Esophagus squamous epithelium (tissue), 5 donors: Measurements from ENCODE around the gene IGLL1. TPM values are rescaled to one million over a fixed set of nuclear protein-coding genes. Genes with fewer than 3 reads are reported as not detected.
"Not testable (repeated sequence)": the region's sequence is repeated elsewhere in the genome, so short reads cannot be mapped to it uniquely, and the experiment has no call there.

Experiments
- DNase-seq: peaks from one replicate; lab custom pipeline; 2025; lab: John Stamatoyannopoulos, UW
- H3K27ac ChIP-seq, 4 donors: fragments of 200-600 bp; sonication (generic); one replicate each; pipeline ENCODE4 v1.5.1; 2016 to 2019; ENCODE audit warnings: mild to moderate bottlenecking in 1 of 4
- H3K27me3 ChIP-seq, 4 donors: fragments of 200-600 bp; sonication (generic); 1 replicate in 3 of 4; 2 replicates in 1 of 4; pipeline versions ENCODE4 v1.5.1 to v1.6.0; 2017 to 2021; ENCODE audit warnings: antibody characterized with exemption in 1 of 4
- H3K36me3 ChIP-seq, 3 donors: fragments of 200-600 bp; sonication (generic); one replicate each; pipeline ENCODE4 v1.5.1; 2016 to 2019
- H3K4me1 ChIP-seq, 3 donors: fragments of 200-600 bp; sonication (generic); one replicate each; pipeline ENCODE4 v1.5.1; 2017 to 2019
- H3K4me3 ChIP-seq, 4 donors: fragments of 200-600 bp; sonication (generic); 1 replicate in 3 of 4; 2 replicates in 1 of 4; pipeline ENCODE4 v1.5.1; 2016 to 2019; ENCODE audit warnings: mild to moderate bottlenecking in 2 of 4, moderate library complexity in 1 of 4
- H3K9me3 ChIP-seq, 3 donors: fragments of 200-600 bp; sonication (generic); one replicate each; pipeline ENCODE4 v1.5.1; 2016 to 2019
- CTCF ChIP-seq, 6 experiments: fragments of 450-650 bp in 4 of 6; fragments of 200-600 bp in 2 of 6; sonication (generic) in 2 of 6; IDR thresholded peaks; one replicate each; pipeline ENCODE4 v1.5.1; 2016 to 2019; ENCODE audit warnings: antibody characterized with exemption in 6 of 6, mild to moderate bottlenecking in 4 of 6, moderate library complexity in 4 of 6
- POLR2A ChIP-seq, 4 donors: fragments of 450-650 bp; IDR thresholded peaks; one replicate each; pipeline ENCODE4 v1.6.1; 2017; ENCODE audit warnings: antibody characterized with exemption in 4 of 4, mild to moderate bottlenecking in 4 of 4, moderate library complexity in 3 of 4
- WGBS, 2 donors: methylation state at CpG; one replicate each; pipeline ENCODE4 v1.1.5; 2018; 5-methylcytosine and 5-hydroxymethylcytosine counted together
- intact Hi-C: fragments of 100-400 bp; cut with DNase I; formaldehyde crosslinking; loops from one replicate; pipeline ENCODE4 v1.15.0; 2022
- total RNA-seq, 4 donors: library from RNA; depleted of rRNA; stranded (reverse); fragments of >200 nt; gene quantifications; one replicate each; pipeline ENCODE4 v1.1.0, GENCODE V29; 2016
- donor health status: DM: yes; HTN: yes; CAD: no.

Gene IGLL1
- not detected for total RNA-seq

- no peak within 1 kb of the TSS for H3K27ac ChIP-seq
- intact Hi-C loops, result no loop called here
- DNase-seq, result no peak
- H3K4me1 ChIP-seq, result no peaks in the 10 kb centered on the region
- H3K36me3 ChIP-seq, result no peaks in the 10 kb centered on the region
- no peaks in the 10 kb centered on the region for H3K9me3 ChIP-seq
- WGBS, 2 donors, result 35 to 58% methylated on average over 2 to 8 of the region's 12 CpGs
- TF ChIP-seq POLR2A (IDR thresholded peaks at IDR 0.05) (no peak), CTCF (IDR thresholded peaks at IDR 0.05) (no peak)
- H3K27me3 ChIP-seq, result peaks cover 0 to 27% (median 0%) of the 10 kb centered on the region in 4 donors
- H3K4me3 ChIP-seq, result no peak within 1 kb of the TSS
These were observed at the start of gene IGLL1 for GRCh38 chr22:23579870-23580575. Gene IGLL1, minus strand, starts transcription at chr22:23580290. Its CDS starts 100 bp downstream, at chr22:23580190.

DNA sequence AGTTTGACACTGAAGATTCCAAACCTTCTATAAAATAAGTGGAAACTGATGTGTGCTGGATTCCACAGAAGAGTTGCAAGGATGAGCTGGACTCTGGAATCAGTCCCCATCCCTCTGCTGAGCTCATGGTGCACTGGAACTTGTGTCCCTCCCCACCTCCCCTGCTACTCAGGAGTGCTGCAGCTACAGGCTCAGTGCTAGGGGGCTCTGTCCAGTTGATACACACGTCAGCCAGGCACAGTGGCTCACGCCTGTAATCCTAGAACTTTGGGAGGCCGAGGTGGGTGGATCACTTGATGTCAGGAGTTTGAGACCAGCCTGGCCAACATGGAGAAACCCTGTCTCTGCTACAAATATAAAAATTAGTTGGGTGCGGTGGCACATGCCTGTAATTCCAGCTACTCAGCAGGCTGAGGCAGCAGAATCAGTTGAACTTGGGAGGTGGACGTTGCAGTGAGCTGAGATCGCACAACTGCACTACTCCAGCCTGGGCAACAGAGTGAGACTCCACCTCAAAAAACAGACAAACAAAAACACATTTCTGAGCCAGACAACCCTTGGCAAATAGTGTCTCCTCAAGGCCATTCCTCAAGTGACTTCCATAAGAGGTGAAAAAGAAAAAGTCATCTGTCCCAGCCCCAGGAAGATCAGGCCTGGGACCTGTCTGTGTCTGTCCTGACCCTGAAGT, 48.1 kb upstream of the IGLL1 start:
- H3K27ac ChIP-seq, H3K4me1 ChIP-seq, H3K4me3 ChIP-seq, DNase-seq, intact Hi-C loops, H3K36me3 ChIP-seq, H3K27me3 ChIP-seq, H3K9me3 ChIP-seq: not testable (repeated sequence)
- WGBS, 2 donors, result 88 to 94% methylated on average over 3 to 6 of the region's 6 CpGs

GRCh38 chr22:23627401-23628055, 47.4 kb upstream of the IGLL1 start:
- H3K4me3 ChIP-seq, H3K4me1 ChIP-seq, H3K9me3 ChIP-seq, H3K36me3 ChIP-seq, H3K27ac ChIP-seq, intact Hi-C loops, H3K27me3 ChIP-seq, DNase-seq: not testable (repeated sequence)
- peak in 2 of 6 experiments; percentile 16 to 24 for TF ChIP-seq CTCF (IDR thresholded peaks at IDR 0.05)
- 80% methylated on average over 1 of the region's 3 CpGs; no CpG with 5 or more reads in 1 of the 2 donors for WGBS, 2 donors

- intact Hi-C loops, result no loop called here
- DNase-seq, result no peak
- TF ChIP-seq CTCF (IDR thresholded peaks at IDR 0.05) (no peak), POLR2A (IDR thresholded peaks at IDR 0.05) (no peak)
- Histone ChIP-seq H3K9me3 (no peaks in the 10 kb centered on the region), H3K27ac (no peak overlapping the region), H3K4me3 (no peak overlapping the region), H3K4me1 (no peaks in the 10 kb centered on the region), H3K27me3 (no peaks in the 10 kb centered on the region), H3K36me3 (no peaks in the 10 kb centered on the region)
- 87 to 94% methylated on average over 2 of the region's 2 CpGs for WGBS, 2 donors
These were observed 46.3 kb upstream of the IGLL1 start for GRCh38 chr22:23626286-23626975.

DNA sequence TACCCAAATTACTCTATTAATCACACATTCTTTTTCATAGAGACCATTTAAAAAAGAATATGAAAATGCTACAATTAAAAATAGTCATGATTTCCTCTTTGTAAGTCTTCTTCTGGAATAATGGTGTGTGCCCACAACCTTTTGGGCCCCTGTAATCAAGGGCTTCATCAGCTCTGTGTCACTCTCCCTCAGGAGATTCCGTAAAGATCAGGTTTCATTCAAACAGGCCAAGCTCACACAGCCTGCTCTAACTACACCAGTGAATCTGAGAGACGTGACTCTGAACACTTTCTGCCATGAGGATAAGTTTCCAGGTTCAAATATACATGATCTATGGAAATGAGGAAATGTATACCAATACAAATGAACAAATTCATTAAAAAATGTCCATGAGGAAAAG, 42.5 kb upstream of the IGLL1 start:
- DNase-seq, result no peak

DNA sequence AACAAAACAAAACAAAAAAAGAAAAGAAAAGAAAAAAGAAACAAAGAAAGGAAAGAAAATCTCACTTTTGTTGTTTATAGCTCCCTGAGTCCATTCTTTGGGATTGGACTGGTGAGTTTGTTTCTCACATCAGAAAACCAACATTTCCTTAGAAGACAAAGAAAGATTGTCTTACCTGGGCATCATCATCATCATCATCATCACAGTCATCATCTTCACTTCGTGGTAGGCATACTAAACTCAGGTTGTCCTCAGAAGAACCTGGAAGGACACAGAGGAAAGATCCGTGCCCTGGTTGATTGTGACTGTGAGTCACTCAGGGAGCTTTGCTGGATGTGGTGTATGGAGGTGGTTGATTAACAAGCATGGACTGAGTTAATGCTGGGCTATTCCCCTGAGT, 41.8 kb upstream of the IGLL1 start:
- DNase-seq, intact Hi-C loops, H3K36me3 ChIP-seq, H3K27me3 ChIP-seq, H3K9me3 ChIP-seq, H3K4me3 ChIP-seq, H3K4me1 ChIP-seq, H3K27ac ChIP-seq: not testable (repeated sequence)
- 83 to 100% methylated on average over 1 to 2 of the region's 2 CpGs for WGBS, 2 donors

More for the DNA sequence above, 42.5 kb upstream of the IGLL1 start:
- no peak for TF ChIP-seq CTCF (IDR thresholded peaks at IDR 0.05)
- TF ChIP-seq POLR2A (IDR thresholded peaks at IDR 0.05), result no peak
- H3K27me3 ChIP-seq, result no peaks in the 10 kb centered on the region
- no peaks in the 10 kb centered on the region for H3K4me1 ChIP-seq
- WGBS, 2 donors, result 79 to 86% methylated on average over 2 of the region's 2 CpGs
- H3K36me3 ChIP-seq, result no peaks in the 10 kb centered on the region
- no peak overlapping the region for H3K27ac ChIP-seq
- H3K4me3 ChIP-seq, result no peak overlapping the region
- intact Hi-C loops, result no loop called here
- no peaks in the 10 kb centered on the region for H3K9me3 ChIP-seq
